ENCODE results near the gene AIFM3. TPM values are rescaled to one million over a fixed set of nuclear protein-coding genes. Genes with fewer than 3 reads are reported as not detected.

The AIFM3 gene
- total RNA-seq, 2 donors from 2014 or later = 0.78 to 3.0 TPM

- Histone ChIP-seq H3K4me3 (no peak overlapping the region), H3K27me3 (no peaks in the 10 kb centered on the region), H3K9me3 (no peaks in the 10 kb centered on the region), H3K4me1 (peaks cover 10% of the 10 kb centered on the region), H3K27ac (no peak overlapping the region), H3K36me3 (replicated peaks in 1 of 2; ENCODE audit: insufficient read depth in 1 of 2, low read depth in 2 of 2) (no peaks in the 10 kb centered on the region)
- ATAC-seq (no peak), DNase-seq (no peak)
- TF ChIP-seq POLR2A (IDR thresholded peaks at IDR 0.05) (no peak), CTCF (IDR thresholded peaks at IDR 0.05) (no peak)
- intact Hi-C loops (cut with DNase I) = loop anchor here (10.0 kb wide), 1 partner anchor 65 kb away; no protein-coding TSS in a partner anchor
- WGBS, 2 donors = 80 to 88% methylated on average over 8 to 15 of the region's 15 CpGs
These were observed 63.0 kb downstream of the AIFM3 start for GRCh38 chr22:21030032-21030431.

Other genes starting within 250 kb of the AIFM3 start
- gene SERPIND1, start 193.1 kb upstream of the AIFM3 start, total RNA-seq = not detected
- 10 to 100 TPM; 42.5 to 47.2 TPM for gene PI4KA, start 108.4 kb upstream of the AIFM3 start, total RNA-seq
- gene SNAP29, start 108.2 kb upstream of the AIFM3 start, total RNA-seq = 1 to 10 TPM; 7.6 to 9.6 TPM
- 10 to 100 TPM; 18.2 to 25.4 TPM for gene CRKL, start 49.8 kb upstream of the AIFM3 start, total RNA-seq
- gene LZTR1, start 15.0 kb downstream of the AIFM3 start, total RNA-seq = 10 to 100 TPM; 25.7 to 66.9 TPM
- gene THAP7, start 34.9 kb downstream of the AIFM3 start, total RNA-seq = 10 to 100 TPM; 17.1 to 20.2 TPM
- gene P2RX6, start 47.9 kb downstream of the AIFM3 start, total RNA-seq = not detected
- gene SLC7A4, start 65.3 kb downstream of the AIFM3 start, total RNA-seq = 1 to 10 TPM; 1.3 to 1.8 TPM
- not detected for gene LRRC74B, start 78.7 kb downstream of the AIFM3 start, total RNA-seq